ENCODE results near the gene MPZL3.

MPZL3 gene

GRCh38 chr11:118251858-118252652, at the start of gene MPZL3:
Gene MPZL3, minus strand, starts transcription at chr11:118252365. Its CDS starts 71 bp downstream, at chr11:118252294.
- DNase-seq, result peak; percentile 95

DNA sequence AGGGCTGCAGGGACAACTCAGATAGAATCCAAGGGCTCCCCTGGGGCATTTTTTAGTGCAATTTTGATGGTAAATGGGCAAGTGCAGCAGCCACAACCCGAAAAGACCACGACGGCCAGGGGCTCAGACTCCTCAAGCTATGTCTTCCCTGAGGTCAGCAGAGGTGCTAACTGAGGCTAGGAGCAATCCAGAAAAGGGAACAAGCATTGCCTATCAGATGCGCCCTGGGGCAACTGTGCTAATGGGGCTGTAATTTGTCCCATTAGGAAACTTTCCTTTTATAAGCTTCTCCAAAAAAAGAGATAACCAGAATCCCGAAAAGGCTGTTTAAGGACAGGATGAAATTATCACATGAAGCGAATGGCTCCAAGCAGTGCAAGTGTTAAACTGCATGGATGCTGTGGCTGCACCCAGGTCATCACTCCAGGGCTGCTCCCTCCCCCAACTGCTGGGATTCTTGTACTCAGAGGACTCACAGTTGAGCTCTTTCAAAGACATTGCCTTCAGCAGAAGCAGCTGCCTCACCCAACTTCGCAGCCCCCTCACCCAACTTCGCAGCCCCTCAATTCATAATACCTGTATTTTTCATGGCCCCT, 49.5 kb upstream of the MPZL3 start:
- no peak for DNase-seq

GRCh38 chr11:118295815-118296454, 43.8 kb upstream of the MPZL3 start:
- DNase-seq, result peak; percentile 52

DNA sequence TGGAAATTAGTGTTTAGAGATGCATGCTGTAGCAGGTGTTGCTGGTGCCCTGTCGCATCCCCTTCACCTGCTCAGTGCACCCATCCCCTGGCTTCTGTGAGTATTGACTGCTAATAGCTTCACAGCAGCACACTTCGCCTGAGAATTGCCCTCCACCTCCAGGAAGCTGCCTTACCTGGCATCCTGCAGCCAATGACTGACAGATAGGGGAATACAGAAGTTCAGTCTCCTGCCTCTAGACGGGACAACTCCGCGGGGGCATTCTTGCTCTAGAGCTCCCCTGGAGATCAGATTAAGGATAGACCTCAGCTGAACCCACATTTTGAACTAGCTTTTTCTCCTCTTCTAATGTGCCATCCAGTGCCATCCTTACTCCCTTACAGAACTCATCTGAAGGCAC, 43.0 kb upstream of the MPZL3 start:
- DNase-seq, result peak; percentile 19

DNA sequence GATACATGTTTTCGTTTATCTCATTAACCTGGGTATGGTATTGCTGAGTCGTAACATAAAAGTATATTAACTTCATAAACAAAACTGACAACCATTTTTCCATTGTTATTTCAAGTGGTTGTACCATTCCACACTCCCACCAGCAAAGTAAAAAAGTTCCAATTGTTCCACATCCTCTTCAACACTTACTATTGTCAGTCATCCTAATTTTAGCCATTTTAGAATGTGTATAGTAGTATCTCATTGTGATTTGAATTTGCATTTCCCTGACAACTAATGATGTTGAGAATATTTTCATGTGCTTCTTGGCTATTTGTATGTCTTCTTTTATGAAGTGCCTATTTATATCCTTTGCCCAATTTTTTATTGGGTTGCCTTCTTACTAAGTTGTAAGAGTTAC, 41.9 kb upstream of the MPZL3 start:
- no peak for DNase-seq

GRCh38 chr11:118291477-118292135, 39.4 kb upstream of the MPZL3 start:
- DNase-seq, result no peak

DNA sequence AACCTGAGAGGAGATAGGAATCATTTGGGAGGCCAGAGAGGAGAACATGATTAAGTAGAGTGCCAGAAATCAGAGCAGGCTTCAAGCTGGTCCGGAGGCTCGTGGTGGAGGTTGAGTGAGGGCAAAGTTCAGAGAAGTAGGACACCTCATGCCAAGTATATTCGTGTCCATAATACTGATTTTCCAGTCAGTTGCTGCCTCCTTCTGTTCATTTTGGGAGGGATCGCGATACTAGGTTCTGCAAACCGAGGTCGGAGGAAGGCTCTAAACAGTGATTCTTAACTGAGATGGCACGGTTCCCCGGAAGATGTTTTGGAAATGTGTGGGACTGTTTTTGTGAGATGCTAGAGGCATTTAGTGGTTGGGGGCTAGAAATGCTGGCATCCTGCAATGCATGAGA, 38.8 kb upstream of the MPZL3 start:
- DNase-seq, result peak; percentile 61

- no peak for DNase-seq
Measured at GRCh38 chr11:118289401-118289800, 37.2 kb upstream of the MPZL3 start.

DNA sequence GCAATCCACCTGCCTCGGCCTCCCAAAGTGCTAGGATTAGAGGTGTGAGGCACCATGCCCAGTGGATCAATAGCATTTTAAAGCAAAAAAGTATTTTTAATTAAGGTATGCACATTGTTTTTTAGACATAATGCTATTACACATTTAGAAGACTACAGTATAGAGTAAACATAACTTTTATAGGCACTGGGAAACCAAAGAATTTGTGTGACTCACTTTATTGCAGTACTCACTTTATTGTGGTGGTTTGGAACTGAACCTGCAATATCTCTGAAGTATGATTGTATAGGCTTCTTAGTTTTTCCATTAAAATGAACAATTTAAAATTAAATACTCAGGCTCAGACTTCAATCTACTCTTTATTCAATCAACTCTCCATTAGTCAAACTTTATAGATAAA, 34.8 kb upstream of the MPZL3 start:
- DNase-seq, result no peak

DNA sequence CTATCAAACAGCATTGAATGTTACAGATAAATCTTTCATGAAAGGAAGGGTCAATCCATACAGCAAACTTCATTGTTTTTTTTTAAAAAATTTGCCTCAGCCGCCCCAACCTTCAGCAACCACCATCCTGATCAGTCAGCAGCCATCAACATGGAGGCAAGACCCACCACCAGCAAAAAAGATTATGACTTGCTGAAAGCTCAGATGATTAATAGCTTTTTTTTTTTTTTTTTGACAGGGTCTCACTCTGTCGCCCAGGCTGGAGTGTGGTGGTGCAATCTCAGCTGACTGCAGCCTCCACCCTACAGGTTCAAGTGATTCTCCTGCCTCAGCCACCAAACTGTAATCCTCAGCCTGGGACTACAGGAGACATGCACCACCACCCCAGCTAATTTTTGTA, 34.4 kb upstream of the MPZL3 start:
- no peak for DNase-seq

GRCh38 chr11:118283756-118284350, 31.7 kb upstream of the MPZL3 start:
- peak; percentile 38 for DNase-seq

DNA sequence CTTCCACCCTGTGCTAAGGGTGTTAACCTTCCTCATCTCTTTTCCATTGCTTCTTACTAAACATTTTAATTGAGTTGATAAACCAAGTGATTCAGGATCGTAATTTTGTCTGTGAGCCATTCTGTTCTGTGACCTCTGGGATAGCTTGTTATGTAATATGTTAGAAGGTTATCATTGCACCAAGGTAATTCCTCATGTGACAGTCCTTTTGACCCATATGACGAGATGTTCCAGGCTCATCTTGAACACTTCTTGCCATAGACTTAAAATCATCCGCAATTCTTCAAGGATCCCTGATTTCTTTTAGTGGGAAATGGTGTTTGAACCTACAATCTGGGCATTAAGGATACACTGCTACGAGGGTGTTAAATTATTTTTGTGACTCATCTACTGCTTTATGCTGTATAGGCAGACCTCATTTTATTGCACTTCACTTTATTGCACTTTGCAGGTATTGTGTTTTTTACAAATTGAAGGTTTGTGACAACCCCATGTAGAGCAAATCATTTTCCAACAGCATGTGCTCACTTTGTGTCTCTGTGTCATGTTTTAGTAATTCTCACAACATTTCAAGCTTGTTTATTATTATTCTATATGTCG, 31.0 kb upstream of the MPZL3 start:
- DNase-seq, result no peak

- peak; percentile 45 for DNase-seq
Measured at GRCh38 chr11:118282606-118283005, 30.4 kb upstream of the MPZL3 start.

DNA sequence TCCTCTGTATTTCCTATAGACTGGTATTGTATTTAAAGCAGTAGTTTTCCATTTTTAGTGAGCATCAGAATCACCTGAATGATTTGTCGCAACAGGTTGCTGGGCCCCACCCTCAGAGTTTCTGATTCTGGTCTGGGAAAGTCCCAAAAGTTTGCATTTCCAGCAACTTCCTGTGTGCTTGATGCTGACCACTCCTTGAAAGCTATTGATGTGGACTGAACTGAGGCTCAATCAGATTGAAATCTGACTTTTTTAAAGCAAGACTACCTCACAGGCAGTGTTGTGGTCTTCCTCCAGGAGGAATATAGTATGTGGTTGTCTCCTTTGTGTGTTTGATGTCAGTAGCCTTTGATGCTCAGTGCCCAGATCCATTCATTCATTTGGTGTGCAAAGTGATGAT, 29.1 kb upstream of the MPZL3 start:
- no peak for DNase-seq

DNA sequence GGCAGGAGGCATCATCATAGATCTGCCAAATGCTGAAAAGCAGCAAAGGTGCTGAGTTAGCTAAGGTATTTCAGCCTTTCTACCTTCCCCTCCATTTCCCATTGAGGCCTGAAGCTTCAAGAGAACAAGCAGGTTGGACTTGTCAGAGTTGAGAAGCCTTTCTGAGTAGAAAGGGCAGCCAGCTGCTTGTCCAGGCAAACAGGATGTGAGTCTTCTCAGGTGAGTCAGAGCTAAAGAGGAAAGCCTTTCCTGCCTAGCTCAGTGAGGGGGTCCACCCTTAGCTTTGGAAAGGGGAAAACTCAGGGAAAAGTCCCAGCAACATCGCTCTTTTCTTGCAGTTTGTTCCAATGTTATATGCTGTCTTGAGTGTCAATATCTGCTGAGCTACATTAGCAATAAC, 25.1 kb upstream of the MPZL3 start:
- no peak for DNase-seq

DNA sequence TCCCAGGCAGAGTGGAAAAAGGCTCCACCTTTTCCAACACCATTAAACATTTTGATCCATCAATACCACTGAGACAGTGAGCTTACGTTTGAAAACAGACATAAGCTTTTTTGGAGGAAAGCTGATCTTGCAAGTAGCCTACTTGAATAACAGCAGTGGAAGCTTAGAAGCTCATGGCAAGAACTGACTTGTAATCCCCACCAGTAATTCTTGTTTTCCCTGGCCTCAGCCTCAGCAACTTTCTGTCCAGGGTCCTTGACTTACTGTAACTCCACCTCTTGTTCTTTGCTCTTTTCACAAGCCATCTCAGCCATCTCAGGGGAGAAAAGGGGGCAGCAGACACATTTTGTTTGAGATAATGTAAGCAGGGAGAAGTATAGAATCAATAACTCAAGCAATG, 24.3 kb upstream of the MPZL3 start:
- no peak for DNase-seq

GRCh38 chr11:118275176-118275575, 23.0 kb upstream of the MPZL3 start:
- DNase-seq, result no peak

GRCh38 chr11:118274186-118274585, 22.0 kb upstream of the MPZL3 start:
- no peak for DNase-seq

DNA sequence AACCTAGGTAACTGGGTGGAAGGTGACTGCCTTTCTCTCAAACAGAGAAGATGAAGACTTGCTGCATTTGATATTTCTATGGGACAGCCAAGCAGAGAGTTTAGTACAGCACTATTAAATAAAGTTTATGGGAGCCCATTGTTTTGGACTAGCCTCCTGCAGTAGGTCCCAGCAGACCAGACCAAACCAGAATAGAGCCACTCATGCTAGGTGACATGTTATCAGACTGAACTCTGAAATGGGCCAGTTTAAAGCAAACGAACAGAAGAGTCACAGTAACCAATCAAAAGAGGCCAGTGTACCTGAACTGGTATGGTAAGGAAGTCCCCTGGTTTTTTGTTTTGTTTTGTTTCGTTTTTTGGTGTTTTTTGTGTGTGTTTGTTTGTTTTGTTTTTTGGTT, 19.8 kb upstream of the MPZL3 start:
- no peak for DNase-seq

DNA sequence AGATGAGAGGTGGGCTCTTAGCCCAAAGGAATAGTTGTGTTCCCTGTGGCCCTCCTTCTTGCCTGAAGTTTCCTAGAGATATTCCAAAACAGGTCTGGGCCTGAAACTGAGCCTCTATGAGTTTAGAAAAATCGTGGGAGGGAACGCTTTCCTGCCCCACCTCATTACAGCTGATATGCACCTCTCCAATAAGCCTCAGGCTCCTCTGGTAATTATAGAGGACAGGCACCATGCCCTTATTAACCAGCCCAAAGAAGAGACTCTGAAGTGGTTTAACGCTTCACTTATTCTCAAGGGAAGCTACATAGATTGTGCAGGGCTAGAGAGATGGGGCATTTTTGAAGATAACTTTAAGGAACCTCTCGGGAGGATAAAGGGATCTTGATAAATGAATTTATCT, 15.3 kb upstream of the MPZL3 start:
- DNase-seq, result no peak

DNA sequence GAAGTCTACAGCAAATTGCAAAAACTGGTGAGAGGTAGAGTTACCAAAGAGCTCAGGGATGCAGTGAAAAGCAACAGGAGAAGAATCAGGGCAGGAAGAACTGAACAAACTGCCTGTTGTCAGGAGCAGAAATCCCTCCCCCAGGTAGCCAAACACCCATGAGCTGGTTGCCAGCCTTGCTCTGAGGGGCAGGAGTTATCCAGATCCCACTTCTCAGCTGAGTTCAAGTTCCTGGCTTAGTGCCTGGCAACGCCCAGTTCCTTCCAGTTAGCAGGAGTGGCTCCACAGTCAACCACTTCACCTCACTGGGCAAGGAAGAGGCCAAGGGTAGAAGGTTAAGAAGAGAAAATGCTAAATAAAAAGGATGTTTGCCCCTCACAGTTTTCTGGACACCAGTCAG, 13.8 kb upstream of the MPZL3 start:
- DNase-seq, result no peak

- DNase-seq, result no peak
Measured at GRCh38 chr11:118264569-118265465, 12.7 kb upstream of the MPZL3 start.
